SU-DHL-6 (cell line): ENCODE results near the gene RAMP3.

Experiments used
- H2AFZ ChIP-seq: fragments of 200-600 bp; sonication (generic); 2 replicates; pipeline ENCODE4 v1.6.1; 2014; ENCODE audit warnings: low read depth, mild to moderate bottlenecking, moderate library complexity, mixed read lengths, antibody characterized with exemption, low read length; ENCODE audit not compliant: severe bottlenecking
- H3F3A ChIP-seq: fragments of 200-600 bp; shearing (Covaris generic); 2 replicates; pipeline ENCODE4 v1.6.0; 2016; ENCODE audit warnings: antibody characterized with exemption, mild to moderate bottlenecking; ENCODE audit not compliant: insufficient read depth
- H3K27ac ChIP-seq: fragments of 200-600 bp; sonication (generic); 2 replicates; pipeline ENCODE4 v1.5.1; 2016; ENCODE audit warnings: low read depth, mild to moderate bottlenecking, low read length, moderate library complexity, mixed read lengths
- H3K27me3 ChIP-seq: fragments of 200-600 bp; sonication (generic), shearing (Covaris generic); 2 replicates; pipeline ENCODE4 v1.6.0; 2014; ENCODE audit warnings: mild to moderate bottlenecking, low read length
- H3K36me3 ChIP-seq: fragments of 200-600 bp; sonication (generic); 2 replicates; pipeline ENCODE4 v1.6.1; 2014; ENCODE audit warnings: mild to moderate bottlenecking, low read length, mixed read lengths
- H3K4me2 ChIP-seq: fragments of 300-600, 200-600 bp; shearing (Covaris generic), sonication (generic); 2 replicates; pipeline ENCODE4 v1.6.0; 2014; ENCODE audit warnings: low read length, low read depth, mild to moderate bottlenecking; ENCODE audit not compliant: poor library complexity, severe bottlenecking
- H3K4me3 ChIP-seq: fragments of 200-600 bp; sonication (generic); 2 replicates; pipeline ENCODE4 v1.5.1; 2014; ENCODE audit warnings: antibody characterized with exemption, low read length, mild to moderate bottlenecking, mixed read lengths; ENCODE audit not compliant: insufficient read depth, poor library complexity, severe bottlenecking
- H3K79me2 ChIP-seq: fragments of 200-600 bp; sonication (generic); 2 replicates; pipeline ENCODE4 v1.6.1; 2014; ENCODE audit warnings: mild to moderate bottlenecking, low read length, moderate library complexity; ENCODE audit not compliant: insufficient read depth
- H3K9ac ChIP-seq: fragments of 200-600 bp; sonication (generic); 2 replicates; pipeline ENCODE4 v1.7.0; 2014; ENCODE audit warnings: mild to moderate bottlenecking, low read length
- H3K9me2 ChIP-seq: fragments of 200-600 bp; sonication (generic); replicated peaks from 2 replicates; pipeline ENCODE4 v1.6.1; 2014; ENCODE audit warnings: low read length; ENCODE audit not compliant: insufficient read depth
- H3K9me3 ChIP-seq: fragments of 200-600 bp; sonication (generic); 2 replicates; pipeline ENCODE4 v1.6.1; 2014; ENCODE audit warnings: low read length, mixed read lengths; ENCODE audit not compliant: insufficient read depth
- H4K20me1 ChIP-seq: fragments of 200-600 bp; sonication (generic); 2 replicates; pipeline ENCODE4 v1.6.1; 2014; ENCODE audit warnings: low read depth, mild to moderate bottlenecking, antibody characterized with exemption, low read length, moderate library complexity, mixed read lengths
- CTCF ChIP-seq: fragments of 200-600 bp; sonication (generic); IDR thresholded peaks from one replicate; pipeline ENCODE4 v1.5.1; 2017; ENCODE audit warnings: antibody characterized with exemption, mild to moderate bottlenecking, low read length, moderate library complexity; ENCODE audit not compliant: insufficient read depth, poor library complexity, severe bottlenecking
- EZH2phosphoT487 ChIP-seq: fragments of 200-600 bp; sonication (generic), shearing (Covaris generic); conservative IDR thresholded peaks from 2 replicates; pipeline ENCODE4 v1.6.1; 2018; ENCODE audit warnings: mild to moderate bottlenecking, antibody characterized with exemption, low read length, moderate library complexity, mixed read lengths

Gene RAMP3

GRCh38 chr7:45181991-45182855 lies 24.6 kb downstream of the RAMP3 start:
- H3K9ac ChIP-seq: no peak overlapping the region
- H2AFZ ChIP-seq: no peak overlapping the region
- no peak overlapping the region for H3K4me2 ChIP-seq
- H3K27me3 ChIP-seq: no peaks in the 10 kb centered on the region
- H4K20me1 ChIP-seq: no peaks in the 10 kb centered on the region
- H3K79me2 ChIP-seq: no peaks in the 10 kb centered on the region
- H3K27ac ChIP-seq: no peak overlapping the region
- H3K4me3 ChIP-seq: no peak overlapping the region
- H3K9me3 ChIP-seq: no peaks in the 10 kb centered on the region
- H3K36me3 ChIP-seq: no peaks in the 10 kb centered on the region
- H3F3A ChIP-seq: no peaks in the 10 kb centered on the region
- no peaks in the 10 kb centered on the region for H3K9me2 ChIP-seq
- TF ChIP-seq CTCF: no peak
- TF ChIP-seq EZH2phosphoT487: no peak

- no peak overlapping the region for H3K4me3 ChIP-seq
- no peaks in the 10 kb centered on the region for H3K36me3 ChIP-seq
- H3K9me2 ChIP-seq: no peaks in the 10 kb centered on the region
- TF ChIP-seq CTCF (no peak), EZH2phosphoT487 (no peak)
- no peak overlapping the region for H3K9ac ChIP-seq
- no peak overlapping the region for H2AFZ ChIP-seq
- H3K27ac ChIP-seq: no peak overlapping the region
- H3K79me2 ChIP-seq: no peaks in the 10 kb centered on the region
- no peaks in the 10 kb centered on the region for H3K9me3 ChIP-seq
- H3F3A ChIP-seq: no peaks in the 10 kb centered on the region
- H3K27me3 ChIP-seq: no peaks in the 10 kb centered on the region
- no peak overlapping the region for H3K4me2 ChIP-seq
- H4K20me1 ChIP-seq: no peaks in the 10 kb centered on the region
These were observed 25.5 kb downstream of the RAMP3 start for GRCh38 chr7:45182856-45183710.

- Histone ChIP-seq H3K4me3 (no peak overlapping the region), H3K4me2 (no peak overlapping the region), H3K9ac (no peak overlapping the region), H3K79me2 (no peaks in the 10 kb centered on the region), H3K9me3 (no peaks in the 10 kb centered on the region), H3K27me3 (no peaks in the 10 kb centered on the region), H3K9me2 (no peaks in the 10 kb centered on the region), H3K36me3 (no peaks in the 10 kb centered on the region), H3K27ac (no peak overlapping the region), H3F3A (no peaks in the 10 kb centered on the region), H2AFZ (no peak overlapping the region), H4K20me1 (no peaks in the 10 kb centered on the region)
- TF ChIP-seq EZH2phosphoT487 (no peak), CTCF (no peak)
These were observed 26.2 kb downstream of the RAMP3 start for GRCh38 chr7:45183711-45184210.
